Ammon's horn (tissue), 1 donor: ENCODE measurements around the gene CACFD1.
"Not testable (repeated sequence)": the region's sequence is repeated elsewhere in the genome, so short reads cannot be mapped to it uniquely, and the experiment has no call there.

Experiments
- DNase-seq: peaks from one replicate; pipeline ENCODE4 v3.0.0-alpha.2; 2016; ENCODE audit warnings: low spot score

CACFD1 gene

DNA sequence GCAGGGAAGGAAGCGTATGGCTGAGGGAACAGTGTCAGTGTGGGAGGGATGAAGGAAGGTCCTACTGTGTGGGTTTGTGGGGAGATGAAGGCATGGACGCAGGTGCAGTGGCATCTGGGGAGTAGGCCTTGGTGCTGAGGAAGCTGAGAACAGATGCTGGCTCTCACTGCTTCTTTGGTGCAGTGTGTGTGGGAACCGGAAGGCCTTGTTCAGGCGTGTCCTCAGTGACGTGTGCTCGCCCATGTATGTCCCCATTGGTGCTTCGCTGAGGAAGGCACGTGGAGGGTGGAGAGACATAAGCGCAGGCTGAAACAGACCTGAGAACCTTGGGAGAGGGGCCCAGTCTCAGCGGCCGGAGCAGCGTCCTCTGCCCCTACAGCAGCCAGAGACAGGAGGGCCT is 18.9 kb upstream of the CACFD1 start:
- DNase-seq: no peak

DNA sequence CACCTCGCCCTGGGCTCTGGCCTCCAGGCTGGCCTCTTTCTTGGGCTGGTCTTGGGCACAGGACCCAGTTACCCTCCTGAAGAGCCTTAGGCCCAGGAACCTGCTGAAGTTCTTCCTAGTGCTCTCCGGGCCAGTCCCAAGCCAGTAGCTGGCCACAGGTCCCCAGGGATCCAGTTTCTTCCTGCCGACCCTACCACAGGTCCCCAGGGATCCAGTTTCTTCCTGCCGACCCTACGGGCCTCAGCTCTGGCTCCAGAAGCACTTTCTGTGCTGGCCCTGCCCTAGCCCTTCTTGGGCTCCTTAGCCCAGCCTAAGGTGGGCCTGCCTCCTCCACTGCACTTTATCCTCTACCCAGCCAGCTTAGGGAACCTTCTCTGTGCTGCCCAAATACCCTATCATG is 18.2 kb upstream of the CACFD1 start:
- no peak for DNase-seq

DNA sequence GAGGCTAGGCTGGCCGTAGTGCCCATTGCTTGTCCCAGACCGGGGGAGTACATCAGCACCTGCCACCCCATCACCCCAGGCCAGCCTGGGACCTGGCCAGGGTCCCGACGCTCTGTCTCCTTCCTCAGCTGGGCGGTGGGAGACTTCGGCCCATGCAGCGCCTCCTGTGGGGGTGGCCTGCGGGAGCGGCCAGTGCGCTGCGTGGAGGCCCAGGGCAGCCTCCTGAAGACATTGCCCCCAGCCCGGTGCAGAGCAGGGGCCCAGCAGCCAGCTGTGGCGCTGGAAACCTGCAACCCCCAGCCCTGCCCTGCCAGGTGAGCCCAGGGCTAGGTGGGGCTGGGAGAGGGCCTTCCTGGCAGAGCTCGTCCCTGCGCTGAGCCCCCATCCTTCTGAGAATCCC is 16.5 kb upstream of the CACFD1 start:
- no peak for DNase-seq

DNA sequence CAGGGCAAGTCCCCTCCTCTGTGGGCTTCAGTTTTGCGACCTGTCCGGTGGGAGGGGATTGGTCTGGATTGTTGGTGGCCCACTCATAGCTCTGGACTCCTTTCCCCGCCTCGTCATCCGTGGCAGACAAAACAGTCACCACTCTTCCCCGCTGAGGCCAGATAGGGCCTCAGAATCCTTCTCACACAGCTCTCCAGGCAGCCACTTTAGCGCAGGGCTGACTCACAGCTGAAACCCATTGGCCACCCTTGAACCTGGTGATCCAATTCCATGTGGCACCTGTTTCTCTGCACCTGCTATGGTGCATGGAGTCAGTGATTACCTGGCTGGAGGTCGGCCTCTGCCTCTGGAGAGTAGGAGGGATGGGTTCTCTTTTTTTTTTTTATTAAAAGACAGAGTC is 15.8 kb upstream of the CACFD1 start:
- no peak for DNase-seq

DNA sequence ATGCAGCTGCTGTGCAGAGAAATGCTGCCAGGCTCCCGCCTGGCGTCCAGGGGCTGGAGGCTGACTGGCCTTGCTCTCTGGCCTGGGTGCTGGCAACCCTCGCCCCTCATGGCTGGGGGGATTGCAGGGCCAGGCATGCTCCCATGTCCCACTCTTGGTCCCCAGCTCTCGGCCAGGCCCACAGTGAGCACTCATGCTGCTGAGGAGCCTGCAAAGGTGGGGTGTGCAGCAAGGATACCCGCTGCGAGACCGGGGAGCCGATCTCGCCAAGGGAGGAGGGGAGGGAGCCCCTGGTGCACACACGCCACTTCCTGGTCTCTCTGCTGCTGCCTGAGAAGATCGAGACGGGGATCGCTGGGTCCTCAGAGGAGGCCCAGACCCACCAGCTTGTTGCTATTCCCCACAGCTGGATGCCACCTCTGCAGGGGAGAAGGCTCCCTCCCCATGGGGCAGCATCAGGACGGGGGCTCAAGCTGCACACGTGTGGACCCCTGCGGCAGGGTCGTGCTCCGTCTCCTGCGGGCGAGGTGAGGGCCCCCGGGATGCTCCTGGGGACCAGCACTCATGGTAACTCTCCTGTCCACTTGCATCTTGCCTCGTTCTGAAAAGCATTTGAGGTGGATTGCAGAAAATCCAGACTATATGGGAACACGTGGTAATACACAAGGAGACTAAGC is 14.3 kb upstream of the CACFD1 start:
- no peak for DNase-seq

DNA sequence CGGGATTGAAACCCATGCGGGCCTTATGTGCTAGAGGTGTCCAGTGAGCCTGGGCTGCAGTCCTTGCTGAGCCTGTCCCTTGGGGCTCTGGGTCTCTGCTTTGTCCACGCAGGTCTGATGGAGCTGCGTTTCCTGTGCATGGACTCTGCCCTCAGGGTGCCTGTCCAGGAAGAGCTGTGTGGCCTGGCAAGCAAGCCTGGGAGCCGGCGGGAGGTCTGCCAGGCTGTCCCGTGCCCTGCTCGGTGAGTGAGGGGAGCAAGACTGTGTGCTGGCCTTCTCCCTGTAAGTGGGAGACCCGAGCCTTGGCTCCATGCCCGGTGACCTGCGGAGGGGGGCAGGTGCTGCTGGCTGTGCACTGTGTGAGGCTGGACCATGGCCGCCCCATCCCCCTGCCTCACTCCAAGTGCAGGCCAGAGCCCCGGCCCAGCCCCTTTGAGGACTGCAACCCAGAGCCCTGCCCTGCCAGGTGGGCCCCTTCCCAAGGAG is 11.2 kb upstream of the CACFD1 start:
- no peak for DNase-seq

DNA sequence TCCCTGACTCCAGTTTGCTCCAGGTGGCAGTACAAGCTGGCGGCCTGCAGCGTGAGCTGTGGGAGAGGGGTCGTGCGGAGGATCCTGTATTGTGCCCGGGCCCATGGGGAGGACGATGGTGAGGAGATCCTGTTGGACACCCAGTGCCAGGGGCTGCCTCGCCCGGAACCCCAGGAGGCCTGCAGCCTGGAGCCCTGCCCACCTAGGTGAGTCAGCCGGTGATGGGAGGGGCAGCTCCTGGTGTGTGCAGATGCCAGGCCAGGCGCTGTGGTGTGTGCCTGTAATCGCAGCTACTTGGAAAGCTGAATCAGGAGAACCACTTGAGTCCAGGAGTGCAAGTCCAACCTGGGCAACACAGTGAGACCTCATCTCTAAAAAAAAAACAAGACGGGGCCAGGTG is 10.0 kb upstream of the CACFD1 start:
- DNase-seq: no peak

DNA sequence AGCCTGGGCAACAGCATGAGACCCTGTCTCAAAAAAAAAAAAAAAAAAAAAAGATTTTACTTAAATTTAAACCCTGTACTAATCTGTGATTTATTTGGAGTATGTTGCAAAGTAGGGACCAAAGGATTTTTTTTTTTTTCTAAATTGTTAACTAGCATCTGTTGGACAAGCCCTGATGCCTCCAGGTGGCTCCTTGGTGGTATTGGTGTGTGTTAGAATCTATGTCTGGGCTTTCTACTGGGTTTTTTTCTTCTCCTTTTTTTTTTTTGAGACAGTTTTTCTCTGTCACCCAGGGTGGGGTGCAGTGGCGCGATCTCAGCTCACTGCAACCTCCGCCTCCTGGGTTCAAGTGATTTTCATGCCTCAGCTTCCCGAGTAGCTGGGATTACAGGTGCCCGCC is 7.9 kb upstream of the CACFD1 start:
- not testable (repeated sequence) for DNase-seq

DNA sequence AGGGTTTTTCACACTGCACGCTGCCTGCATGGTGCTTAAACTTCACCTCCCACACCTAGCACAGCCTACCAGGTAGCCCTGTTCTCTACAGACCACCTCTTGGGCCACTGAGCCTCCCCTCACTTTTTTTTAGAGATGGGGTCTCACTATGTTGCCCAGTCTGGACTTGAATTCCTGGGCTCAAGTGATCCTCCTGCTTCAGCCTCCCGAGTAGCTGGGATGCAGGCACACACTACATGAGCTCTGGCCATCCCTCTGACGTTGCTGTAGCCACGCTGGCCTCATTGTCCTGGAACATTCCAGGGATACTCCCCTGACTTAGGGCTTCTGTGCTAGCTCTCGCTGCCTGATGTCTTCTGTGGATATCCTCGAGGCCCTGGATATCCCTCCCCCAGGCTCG is 7.2 kb upstream of the CACFD1 start:
- DNase-seq: no peak

DNA sequence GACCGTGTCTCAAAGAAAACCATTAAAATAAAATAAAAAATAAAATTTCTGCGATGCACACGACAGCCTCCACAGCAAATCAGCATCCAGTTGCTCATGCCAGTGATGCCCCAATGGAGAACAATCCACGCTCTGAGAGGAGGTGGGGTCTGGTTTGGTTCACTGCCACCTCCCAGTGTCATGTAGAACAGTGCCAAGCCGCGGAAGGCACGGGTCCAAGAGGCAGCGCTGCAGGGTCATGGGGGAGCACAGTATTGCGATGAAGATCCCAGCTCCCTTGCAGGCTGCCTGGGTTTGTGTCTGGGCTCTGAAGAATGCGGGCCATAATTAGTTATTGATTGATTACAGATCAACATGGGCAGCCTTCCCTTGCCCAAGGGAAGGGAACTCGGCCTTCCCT is 6.1 kb upstream of the CACFD1 start:
- peak; percentile 46 for DNase-seq

DNA sequence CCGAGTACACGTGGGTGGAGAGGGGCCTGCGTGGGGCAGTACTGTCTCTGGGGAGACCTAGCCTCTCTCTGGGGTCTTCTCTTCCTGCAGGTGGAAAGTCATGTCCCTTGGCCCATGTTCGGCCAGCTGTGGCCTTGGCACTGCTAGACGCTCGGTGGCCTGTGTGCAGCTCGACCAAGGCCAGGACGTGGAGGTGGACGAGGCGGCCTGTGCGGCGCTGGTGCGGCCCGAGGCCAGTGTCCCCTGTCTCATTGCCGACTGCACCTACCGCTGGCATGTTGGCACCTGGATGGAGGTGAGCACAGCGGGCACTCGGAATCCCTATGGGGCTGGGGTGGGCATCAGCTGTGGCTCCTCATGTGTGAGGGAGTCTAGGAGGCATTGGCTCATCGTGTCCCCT is 5.5 kb upstream of the CACFD1 start:
- no peak for DNase-seq

DNA sequence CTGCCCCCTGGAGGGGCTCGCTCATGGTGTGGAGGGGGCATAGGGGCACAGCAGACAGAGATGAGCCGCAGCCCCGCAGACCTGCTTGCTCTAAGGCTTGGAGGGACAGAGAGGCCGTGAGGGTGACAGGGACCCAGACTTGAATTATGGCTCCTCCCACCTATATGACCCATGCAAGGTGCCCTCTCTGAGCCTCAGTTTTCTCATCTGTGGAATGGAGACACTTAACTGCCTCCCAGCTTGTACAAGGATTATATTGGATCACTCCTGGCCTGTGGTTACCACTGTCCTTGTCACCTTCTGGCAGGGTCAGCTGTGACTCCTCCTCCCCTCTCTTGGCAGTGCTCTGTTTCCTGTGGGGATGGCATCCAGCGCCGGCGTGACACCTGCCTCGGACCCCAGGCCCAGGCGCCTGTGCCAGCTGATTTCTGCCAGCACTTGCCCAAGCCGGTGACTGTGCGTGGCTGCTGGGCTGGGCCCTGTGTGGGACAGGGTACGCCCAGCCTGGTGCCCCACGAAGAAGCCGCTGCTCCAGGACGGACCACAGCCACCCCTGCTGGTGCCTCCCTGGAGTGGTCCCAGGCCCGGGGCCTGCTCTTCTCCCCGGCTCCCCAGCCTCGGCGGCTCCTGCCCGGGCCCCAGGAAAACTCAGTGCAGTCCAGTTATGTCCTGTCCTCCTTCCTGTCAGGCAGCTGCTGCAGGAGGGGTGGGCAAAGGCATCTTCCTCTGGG is 4.7 kb upstream of the CACFD1 start:
- no peak for DNase-seq

DNA sequence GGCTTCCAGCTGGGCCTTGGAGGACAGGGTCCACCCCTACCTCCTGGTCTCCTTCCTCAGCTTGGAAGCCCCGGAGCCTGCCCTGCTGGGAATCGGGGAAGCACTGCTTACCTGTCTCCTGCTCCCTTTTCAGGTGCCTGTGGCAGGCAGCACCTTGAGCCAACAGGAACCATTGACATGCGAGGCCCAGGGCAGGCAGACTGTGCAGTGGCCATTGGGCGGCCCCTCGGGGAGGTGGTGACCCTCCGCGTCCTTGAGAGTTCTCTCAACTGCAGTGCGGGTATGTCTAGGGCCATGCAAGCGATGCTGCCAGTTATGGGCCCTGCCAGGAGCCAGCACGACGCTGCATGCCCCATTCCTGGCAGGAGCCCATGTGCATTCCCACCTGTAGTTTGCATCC is 3.8 kb upstream of the CACFD1 start:
- no peak for DNase-seq

DNA sequence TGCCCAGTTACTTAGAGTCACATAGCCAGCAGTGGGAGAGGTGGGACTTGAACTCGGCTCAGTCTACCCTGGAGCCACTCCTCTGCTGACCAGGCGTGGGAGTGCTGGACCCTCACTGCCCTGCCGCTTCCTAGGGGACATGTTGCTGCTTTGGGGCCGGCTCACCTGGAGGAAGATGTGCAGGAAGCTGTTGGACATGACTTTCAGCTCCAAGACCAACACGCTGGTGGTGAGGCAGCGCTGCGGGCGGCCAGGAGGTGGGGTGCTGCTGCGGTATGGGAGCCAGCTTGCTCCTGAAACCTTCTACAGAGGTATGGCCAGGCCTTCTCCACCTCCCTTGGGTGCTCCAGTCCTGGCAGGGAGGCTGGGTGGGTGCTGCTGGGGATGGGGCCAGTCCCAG is 3.4 kb upstream of the CACFD1 start:
- DNase-seq: no peak

DNA sequence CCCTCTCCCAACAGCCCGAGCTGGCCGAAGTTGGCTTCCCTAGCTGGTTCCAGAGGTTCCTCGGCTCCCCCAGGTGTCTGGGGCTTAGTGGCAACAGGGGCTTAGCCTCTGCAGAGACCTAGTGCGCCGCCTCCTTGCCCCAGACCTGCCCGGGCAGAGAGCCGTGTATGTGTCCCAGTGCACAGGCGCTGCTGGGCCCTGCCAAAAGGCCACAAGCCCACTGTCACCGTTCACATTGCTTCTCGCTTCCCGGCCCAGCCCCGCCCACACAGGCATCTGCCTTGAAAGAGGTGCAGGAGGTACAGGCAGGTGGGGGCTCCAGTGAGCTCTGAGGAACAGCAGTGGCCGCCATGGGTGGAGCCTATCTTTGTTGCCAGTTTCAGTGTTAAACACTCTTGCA is 2.5 kb upstream of the CACFD1 start:
- no peak for DNase-seq

DNA sequence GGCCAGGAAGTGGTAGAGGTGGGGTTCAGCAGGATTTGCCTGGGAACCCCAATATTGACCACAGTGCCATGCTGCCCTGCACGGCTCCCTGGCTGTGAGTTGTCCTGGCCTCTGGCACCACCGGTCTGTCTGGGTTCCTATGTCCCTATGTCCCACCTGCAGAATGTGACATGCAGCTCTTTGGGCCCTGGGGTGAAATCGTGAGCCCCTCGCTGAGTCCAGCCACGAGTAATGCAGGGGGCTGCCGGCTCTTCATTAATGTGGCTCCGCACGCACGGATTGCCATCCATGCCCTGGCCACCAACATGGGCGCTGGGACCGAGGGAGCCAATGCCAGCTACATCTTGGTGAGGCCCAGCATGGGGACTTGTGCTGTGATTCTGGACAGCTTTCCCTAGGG is 2.0 kb upstream of the CACFD1 start:
- no peak for DNase-seq

DNA sequence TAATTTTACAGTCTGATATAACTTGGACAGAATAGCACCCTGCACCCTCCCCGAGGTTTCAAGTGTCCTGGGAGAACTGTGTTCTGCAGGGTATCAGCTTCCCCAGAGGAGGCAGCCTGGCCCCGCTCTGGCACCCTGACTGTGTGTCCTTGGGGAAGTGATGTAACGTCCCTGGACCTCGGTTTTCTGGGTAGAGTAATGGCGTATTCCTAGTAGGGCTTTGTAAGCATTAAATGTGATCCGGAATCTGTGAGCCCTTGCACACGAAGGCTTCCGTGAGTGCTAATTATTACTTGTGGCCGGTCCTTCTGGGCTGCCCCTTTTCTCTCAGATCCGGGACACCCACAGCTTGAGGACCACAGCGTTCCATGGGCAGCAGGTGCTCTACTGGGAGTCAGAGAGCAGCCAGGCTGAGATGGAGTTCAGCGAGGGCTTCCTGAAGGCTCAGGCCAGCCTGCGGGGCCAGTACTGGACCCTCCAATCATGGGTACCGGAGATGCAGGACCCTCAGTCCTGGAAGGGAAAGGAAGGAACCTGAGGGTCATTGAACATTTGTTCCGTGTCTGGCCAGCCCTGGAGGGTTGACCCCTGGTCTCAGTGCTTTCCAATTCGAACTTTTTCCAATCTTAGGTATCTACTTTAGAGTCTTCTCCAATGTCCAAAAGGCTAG is 1.0 kb upstream of the CACFD1 start:
- DNase-seq: no peak

DNA sequence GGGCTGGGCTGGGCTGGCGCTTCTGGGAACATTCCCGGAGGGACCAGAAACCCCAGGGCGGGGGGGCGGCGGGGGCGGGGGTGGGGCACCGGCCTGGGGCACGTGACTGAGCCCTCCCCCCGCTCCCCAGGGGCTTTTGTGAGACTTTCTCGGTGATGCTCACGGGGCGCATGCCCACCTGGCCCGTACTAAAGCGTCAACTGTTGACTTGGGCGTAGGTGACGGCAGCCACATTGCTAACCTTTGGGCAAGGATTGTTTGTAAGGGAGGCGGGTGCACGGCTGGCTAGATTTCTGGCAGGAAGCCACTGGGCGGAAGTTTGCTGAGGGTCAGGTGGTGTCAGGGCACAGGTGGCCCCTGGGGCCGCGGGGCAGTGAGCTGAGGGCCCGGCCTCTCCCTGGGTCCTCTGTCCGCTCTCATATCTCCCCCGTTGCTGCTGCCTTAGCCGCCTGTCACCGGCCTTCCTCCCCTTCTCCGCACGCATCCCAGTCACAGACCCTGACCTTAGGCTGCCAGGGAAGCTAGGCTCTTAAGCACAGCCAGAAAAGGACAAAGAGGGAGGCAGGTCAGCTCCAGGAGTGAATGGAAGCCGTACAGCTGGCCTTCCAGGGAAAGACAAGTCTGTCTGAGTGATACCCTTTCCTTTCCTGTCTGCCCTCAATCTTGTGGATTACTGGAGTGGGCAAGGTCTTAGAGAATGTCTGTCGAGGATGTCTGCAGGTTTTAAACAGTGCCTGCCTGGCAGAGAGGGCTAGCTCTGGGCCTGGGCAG is 812 bp downstream of the CACFD1 start:
- DNase-seq: peak; percentile 51

DNA sequence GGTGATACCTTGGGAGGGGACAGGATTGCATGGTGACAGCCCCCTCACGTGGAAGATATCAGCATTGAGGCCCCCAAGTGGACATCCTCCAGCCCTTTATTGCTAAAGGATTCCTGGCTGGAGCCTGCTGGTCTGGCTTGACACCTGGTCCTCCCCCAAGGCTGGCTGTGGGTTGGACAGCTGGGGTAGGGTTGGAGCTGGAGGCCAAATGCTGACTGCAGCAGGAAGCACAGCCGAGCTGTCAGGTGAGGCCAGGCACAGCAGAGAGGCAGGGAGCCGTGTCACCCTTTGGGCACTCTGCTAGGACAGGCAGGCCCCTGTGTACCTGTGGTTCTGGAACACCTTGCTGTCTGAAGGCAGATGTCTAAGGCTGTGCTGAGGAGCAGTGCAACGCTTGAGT is 2.2 kb downstream of the CACFD1 start:
- DNase-seq: no peak

DNA sequence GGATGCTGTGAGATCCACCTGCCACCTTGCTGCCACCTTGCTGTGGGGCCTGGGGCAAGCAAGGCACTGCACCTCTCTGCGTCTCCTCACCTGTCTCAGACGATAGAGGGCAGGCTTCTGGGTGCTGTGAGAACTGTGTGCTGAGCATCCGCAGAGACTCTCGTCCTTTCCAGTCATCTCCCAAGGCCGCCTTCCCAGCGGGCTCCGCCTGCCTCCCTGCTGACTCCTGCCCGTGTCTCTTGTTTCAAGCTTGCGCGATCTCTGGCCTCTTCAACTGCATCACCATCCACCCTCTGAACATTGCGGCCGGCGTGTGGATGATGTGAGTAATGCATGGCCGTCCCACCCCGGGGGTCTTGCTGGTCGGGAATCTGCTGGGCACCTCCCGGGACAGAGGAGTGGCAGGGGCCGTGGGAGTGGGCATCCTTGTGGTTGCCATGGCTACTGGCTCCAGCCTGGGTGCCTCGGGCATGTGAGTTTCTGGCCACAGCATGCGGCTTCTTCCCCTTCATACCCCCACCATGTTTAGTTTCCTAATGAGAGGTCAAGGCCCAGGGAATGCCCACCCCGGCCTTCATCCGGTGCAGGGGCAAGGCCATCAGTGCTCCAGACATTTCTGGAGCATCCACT is 3.6 kb downstream of the CACFD1 start:
- DNase-seq: no peak

DNA sequence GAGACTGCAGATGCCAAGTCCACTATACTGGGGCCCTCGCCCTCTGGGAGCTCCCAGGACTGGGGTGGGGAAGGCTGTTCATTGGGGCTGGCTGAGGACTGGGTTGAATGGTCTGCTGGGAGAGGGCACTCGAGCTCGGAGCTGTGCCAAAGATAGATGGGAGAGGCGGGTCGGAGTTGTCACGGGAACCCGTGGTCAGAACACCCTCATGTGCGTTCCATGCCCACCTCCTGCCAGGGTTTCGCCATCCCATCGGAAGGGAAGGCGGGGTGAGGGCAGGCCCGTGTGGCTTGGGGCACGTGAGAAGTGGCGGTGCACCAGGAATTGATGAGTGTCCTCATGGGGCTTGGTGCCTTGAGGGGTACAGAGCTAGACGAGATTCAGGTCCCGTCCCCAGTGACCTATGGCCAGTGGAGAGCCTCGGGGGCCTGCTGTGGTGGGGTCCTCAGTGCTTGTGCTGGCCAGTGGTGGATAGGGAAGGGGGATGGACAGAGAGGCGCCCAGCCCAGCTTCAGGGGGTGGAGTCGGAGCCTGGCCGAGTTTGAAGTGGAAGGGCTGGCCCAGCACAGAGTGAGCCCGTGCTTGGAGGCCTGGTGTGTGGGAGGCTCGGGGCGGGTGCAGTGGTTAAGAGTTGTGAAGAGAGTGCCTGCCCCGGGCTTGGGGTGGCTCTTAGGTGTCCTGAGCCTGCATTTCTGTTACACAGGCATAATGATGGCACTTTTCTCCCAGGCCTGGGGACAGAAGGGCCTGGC is 4.3 kb downstream of the CACFD1 start:
- no peak for DNase-seq
